GM15510 (cell line): ENCODE results near the gene SORCS2.

Experiments
- POLR2A ChIP-seq: IDR thresholded peaks from 3 replicates; pipeline ENCODE4 v1.6.1; 2011; ENCODE audit warnings: borderline replicate concordance; ENCODE audit not compliant: insufficient read length; ENCODE audit errors: extremely low read depth

Gene SORCS2

DNA sequence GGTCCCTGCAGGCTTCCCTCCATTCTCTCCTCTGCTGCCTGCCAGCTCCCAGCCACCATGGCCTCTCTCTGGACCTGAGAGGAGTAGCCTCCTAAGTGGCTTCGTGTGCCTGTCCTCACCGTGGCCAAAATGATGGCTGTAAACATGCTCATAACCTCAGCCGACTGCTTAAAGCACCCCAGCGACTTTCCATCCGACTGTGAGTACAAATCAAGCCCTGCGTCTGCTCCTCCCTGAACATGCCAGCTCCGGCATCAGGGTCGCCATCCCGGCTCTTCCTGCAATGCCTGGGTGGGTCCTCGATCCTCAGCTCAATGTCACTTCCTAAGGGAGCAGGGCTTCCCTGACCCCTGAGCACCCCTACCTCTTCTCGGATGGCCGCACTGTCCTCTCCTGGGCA is 3.3 kb upstream of the SORCS2 start:
- TF ChIP-seq POLR2A: no peak

DNA sequence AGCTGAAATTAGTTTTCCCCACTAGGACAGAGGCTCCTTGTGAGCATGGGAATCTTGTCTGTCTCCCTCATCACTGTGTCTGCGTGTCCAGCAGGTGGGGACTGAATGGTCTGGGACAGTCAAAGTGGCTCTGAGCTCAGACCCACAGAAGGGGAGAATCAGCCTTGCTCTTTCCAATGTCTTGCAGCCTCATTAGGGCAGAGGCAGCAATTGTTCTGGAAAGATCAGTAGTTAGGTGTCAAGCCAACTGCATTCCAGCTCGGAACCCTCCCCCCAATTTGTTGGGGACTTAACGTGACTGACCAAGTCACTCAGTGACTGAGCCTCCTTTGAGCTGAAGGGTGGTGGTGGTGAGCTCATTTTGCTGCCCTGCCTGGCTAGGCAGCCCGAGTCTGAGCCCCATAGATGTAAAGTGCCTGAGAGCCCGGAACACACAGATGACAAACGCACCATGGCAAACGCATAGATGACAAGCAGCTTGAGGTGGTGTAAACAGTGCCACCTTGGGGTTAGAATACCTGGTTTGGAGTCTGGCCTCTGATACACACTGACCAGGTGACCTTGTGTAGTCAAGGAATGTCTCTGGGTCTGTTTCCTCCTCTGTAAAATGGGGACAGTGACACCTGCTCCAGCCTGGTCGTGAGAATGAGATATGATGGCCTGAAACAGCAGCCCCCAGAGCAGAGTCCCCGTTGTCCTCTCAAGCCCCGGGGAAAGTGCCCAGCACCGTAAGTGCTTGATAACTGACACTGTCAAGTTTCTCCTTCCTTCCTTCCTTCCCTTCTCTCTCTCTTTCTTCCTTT is 2.7 kb upstream of the SORCS2 start:
- TF ChIP-seq POLR2A: no peak

DNA sequence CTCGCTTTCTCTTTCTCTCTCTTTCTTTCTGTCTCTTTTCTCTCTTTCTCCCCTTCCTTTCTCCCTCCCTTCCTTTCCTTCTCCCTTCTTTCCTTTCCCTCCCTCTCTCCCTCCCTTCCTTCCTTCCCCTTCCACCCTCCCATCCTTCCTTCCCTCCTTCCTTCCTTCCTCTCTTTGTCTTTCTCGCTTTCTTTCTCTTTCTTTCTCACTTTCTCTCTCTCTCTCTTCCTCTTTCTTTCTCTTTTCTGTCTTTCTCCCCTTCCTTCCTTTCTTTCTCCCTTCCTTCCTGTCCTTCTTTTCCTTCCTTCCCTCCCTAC is 2.1 kb upstream of the SORCS2 start:
- no peak for TF ChIP-seq POLR2A

DNA sequence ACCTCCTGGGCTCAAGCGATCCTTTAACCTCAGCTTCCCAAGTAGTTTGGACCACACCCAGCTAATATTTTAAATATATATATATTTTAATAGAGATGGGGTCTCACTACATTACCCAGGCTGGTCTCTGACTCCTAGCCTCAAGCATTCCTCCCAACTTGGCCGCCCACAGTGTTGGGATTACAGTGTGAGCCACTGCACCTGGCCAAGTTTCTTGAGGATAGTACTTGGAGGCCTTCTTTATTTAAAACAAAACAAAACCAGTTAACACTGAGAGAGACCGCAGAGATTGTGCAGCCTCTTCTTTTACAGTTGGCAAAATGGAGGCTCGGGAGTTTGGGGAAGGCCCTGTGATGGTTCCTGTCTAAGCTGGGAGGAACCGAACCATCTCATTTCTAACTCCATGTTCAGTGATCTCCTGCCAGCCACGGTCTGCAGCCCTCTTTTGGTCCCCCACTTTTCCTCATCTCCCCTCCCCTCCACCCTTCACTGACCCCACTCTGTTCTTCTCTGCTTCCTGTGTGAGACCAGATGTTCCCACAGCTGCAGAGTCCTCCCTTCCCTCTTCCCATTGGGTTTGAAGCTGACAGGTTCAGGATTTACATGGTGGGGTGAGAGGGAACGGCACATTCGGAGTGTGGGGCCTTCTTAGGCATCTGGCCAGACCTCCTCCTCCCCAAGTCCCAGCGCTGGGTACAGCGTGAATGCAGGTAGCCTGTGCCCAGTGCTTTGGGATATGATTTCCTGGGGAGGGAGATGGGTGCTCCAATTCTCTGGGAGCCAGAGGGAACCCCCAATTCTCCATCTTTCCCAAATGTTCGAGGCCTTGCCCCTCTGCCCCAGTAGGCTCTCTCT is 1.4 kb upstream of the SORCS2 start:
- TF ChIP-seq POLR2A: no peak

DNA sequence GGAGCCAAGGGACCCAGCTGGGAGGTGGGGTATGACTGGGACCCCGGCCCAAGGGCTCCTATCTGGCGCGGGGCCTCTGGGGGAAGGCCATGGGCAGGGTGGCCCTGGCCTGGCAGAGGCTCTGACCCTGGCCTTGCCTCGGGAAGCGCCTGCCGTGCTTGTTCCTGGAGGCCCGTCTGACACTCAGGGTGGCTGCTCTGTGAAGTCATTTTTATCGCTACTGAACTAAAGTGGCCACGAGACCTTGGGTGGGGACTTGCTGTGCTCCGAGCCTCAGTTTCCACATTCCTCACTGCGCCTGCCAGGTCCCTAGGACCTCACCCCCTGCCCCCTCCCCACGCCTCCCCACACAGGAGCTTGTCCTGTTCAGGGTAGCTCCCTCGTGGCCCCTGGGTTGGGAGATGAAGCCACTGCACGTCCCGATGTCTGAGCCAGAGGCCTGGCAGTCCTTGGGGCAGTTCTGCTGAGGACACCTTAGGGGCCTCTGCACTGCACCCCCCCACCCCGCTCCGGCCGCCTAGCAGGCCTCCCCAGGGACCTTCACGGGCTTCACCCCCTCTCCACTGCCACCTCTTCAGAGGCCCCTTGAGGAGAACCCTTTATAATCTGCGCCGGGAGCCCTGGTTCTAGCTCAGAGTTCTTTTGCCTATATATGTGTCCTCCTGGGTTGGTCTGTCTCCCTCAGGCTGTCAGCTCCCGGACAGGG is 639 bp upstream of the SORCS2 start:
- no peak for TF ChIP-seq POLR2A

DNA sequence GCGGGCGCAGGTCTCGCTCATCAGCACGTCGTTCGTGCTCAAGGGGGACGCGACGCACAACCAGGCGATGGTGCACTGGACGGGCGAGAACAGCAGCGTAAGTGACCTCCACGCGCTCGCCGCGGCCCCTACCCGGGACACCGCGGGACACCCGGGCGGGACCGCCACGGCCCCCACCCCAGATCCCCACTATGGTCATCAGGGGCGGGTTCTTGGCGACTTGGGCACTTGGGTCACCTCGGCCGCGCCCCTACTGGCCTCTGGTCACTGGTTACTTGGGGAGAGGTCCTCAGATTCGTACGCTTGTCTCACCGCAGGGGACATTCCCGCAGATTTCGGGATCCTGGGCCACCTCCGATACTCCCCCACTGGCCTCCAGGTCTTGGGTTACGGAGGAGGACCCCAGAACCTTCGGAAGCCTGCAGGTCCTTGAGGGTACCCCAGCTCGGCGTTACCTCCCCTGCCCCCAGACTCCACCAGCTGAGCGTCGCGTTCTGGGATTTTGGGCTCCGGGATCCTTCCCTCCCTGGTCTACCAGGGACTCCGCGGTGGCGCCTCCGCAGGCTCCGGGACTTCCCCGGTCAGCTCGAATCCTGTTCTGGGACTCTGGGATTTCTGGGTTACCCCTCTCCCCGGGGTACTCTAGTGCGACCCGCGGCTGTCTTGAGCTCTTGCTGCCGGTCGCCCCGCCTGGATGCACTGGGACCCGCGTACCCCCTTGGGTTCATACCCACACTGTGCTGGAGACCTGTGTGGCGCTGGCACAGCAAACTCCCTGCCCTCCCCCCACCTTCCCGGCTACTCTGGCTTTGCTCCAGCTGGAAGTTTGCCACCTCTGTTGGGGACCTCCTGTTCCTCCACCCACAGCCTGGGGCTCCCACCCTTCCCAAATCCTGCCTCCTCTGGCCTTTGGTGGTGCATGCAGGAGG is 956 bp downstream of the SORCS2 start:
- TF ChIP-seq POLR2A: no peak

DNA sequence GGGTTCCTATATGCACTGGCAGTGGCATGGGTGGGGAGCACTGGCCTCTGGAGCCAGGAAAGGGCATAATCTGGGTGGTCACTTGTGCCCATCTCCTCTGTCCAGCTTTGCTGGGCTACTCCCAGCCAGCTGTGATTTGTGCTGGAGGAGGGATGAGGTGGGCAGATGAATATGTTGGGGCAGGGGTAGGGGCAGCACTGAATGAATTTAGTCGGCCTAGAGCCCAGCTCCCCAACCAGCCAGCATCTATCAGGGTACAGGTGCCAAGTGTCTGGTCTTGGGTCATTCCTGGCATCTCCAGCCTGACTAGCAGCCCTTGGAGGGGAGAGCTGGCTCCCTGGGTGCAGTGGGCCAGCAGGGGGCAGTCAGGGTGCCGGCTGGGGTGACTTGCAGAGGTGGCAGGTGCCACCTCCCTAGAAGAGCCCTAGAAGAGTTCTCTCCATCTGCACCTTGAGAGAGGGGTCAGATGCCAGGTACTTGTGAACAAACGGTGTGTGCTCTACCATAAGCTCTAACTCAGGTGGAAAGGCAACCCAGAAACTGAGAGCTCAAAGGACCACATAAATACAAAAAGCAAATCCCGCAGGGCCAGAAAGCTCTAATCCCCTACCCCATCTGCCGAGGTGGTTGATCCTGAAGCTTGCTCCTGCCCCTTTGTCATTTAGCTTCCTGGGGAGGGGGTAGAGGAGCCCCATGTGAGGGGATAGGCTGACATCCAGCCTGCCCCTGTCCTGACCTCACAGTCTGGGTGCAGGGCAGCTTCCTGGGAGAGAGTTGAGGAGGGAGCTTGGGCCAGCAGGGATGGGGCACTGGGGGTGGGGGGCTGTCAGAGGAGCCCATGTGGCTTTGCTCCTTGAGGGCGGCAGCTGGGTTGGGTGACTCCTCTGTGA is 2.2 kb downstream of the SORCS2 start:
- TF ChIP-seq POLR2A: no peak

DNA sequence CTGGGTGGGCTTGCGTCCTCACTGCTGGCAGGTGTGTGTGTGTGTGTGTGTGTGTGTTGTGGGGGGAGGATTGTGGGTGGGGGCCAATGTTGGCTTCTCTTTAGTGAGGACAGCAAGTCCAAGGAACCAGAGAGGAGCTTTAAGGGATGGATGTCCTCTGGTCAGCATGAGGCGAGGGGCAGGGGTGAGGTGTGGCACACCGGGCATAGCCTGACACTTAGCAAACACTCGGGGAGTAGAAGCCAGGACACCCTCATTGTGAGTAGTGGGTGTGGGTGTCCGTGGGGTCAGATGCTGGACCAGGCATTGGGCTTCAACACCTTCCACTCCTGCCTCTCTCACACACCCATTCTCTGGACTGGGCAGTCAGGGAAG is 2.8 kb downstream of the SORCS2 start:
- TF ChIP-seq POLR2A: no peak

DNA sequence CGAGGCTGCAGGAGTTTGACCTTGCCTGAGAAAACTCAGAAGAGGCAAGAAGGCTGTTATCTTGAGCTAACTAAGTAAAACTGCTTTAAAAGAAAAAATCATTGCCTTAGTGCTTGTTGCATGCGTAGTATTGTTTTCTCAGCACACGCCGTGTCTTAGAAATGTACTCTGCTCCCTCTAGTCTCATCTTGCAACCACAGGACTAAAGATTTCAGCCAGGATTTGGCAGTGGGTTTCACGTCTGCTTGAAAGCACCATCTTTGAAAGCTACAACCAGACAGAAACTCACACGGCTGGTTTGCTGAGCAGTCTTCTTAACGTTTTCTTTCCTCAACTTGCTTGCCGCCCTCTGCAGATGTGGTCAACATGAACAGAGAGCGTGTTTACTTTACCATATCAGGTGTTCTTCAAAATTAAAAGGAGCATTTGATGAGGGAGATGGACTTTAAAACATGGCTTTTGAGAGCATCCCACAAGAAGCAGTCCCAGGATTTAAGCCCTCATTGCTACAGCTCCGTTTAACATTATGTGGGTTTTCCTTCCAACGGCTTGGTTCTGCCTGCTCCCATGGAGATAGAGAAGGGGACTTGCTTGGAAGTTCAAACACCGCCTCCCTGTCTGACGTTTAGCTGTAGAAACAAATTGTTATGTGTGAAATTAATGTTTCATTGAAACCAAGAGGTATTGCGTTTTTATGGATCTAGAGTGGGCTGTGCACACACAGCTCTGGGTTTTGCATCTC is 3.4 kb downstream of the SORCS2 start:
- no peak for TF ChIP-seq POLR2A

DNA sequence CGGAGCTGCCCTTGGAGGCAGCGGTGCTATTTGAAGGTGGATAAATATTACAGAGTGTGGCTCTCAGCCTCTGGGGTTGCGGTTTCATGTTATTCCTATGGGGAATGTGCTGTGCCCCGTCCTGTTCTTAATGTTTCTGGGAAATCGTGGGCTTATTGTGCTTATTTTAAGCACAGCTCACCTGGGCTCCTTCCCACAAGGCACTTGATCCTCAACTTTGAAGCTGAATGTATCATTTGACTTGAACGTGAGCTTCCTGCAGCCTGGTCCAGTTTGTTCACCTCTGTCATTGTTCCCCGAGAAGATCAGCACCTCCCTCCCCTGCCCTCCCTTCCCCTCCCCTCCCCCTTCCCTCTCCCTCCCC is 3.9 kb downstream of the SORCS2 start:
- no peak for TF ChIP-seq POLR2A

DNA sequence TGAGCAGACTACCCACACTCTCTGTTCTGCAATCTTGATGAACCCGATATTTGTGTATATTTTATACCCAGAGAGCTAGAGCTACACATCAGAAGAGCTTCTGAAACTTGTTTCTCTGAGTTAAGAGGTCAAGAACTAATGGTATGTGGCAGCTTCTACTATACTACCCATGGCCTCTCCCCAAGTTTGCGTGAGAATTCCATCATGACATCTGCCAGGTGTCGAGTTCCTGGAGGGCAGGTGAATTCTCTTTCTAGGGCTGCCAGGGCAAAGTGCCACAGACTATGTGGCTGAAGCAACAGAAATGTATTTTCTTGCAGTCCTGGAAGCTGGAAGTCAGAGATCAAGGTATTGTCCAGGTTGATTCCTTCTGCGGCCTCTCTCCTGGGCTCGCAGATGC is 4.4 kb downstream of the SORCS2 start:
- TF ChIP-seq POLR2A: no peak

DNA sequence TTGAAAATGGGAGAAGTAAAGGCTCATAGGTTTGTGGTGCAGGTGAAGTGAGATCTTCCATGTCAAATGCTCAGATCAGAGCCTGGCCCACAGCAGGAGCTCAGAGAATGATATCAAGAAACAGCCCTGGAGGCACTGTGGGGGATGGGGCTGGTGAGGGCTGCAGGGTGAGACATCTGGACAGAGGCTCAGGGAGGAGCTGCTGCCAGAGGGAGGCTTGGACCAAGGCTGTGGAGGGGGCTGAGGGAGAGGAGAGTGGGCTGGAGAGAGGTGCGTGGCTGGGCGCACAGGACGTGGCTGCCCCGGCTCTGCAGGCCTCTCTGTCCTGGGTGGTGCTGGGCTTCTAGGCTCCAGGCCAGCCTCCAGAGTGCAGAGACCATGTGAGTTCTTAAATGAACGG is 5.6 kb downstream of the SORCS2 start:
- TF ChIP-seq POLR2A: no peak
